Stimulated activated CD8-positive, alpha-beta memory T cell treated with anti-CD3 and anti-CD28 coated beads, Interleukin-12 subunit alpha, Interleukin-12 subunit beta, amount 100 ng/mL, for 24 hours (primary cell): Measurements from ENCODE around the gene CHPF.
A peak's percentile ranks its signal among the peaks of the same experiment; 100 is the strongest.

Experiments
- DNase-seq: peaks from one replicate; pipeline ENCODE4 v3.0.0-alpha.2; 2020; ENCODE audit errors: extremely low read depth

CHPF gene

GRCh38 chr2:219543596-219544358, at the start of gene CHPF, which contains the start of gene TMEM198:
TSS of gene CHPF (minus strand) at chr2:219543809. CDS start at chr2:219543538, 271 bp downstream.
TSS of gene TMEM198 (plus strand) at chr2:219544028. CDS start at chr2:219544728, 700 bp downstream.
- DNase-seq = peak; percentile 91

- DNase-seq = no peak
These were observed 49.5 kb upstream of the CHPF start for GRCh38 chr2:219593154-219593553.

GRCh38 chr2:219592736-219593135, 49.1 kb upstream of the CHPF start:
- no peak for DNase-seq

- no peak for DNase-seq
These were observed 47.5 kb upstream of the CHPF start for GRCh38 chr2:219591091-219591490.

GRCh38 chr2:219581346-219581745, 37.7 kb upstream of the CHPF start:
- no peak for DNase-seq

- DNase-seq = no peak
These were observed 35.4 kb upstream of the CHPF start for GRCh38 chr2:219578811-219579613.

GRCh38 chr2:219576505-219577388, 33.1 kb upstream of the CHPF start:
- DNase-seq = no peak

- DNase-seq = no peak
These were observed 32.2 kb upstream of the CHPF start for GRCh38 chr2:219575566-219576504.

- no peak for DNase-seq
These were observed 31.1 kb upstream of the CHPF start for GRCh38 chr2:219574484-219575311.

GRCh38 chr2:219573166-219573565, 29.6 kb upstream of the CHPF start:
- no peak for DNase-seq

- no peak for DNase-seq
These were observed 28.8 kb upstream of the CHPF start, which contains the start of gene INHA for GRCh38 chr2:219572237-219573001. TSS of gene INHA (plus strand) at chr2:219572310. CDS start at chr2:219572375, 65 bp downstream.

- DNase-seq = no peak
These were observed 28.0 kb upstream of the CHPF start, which contains the start of gene OBSL1 for GRCh38 chr2:219571311-219572236. TSS of gene OBSL1 (minus strand) at chr2:219571539. CDS start at chr2:219571232, 307 bp downstream.

GRCh38 chr2:219570924-219571310, 27.3 kb upstream of the CHPF start:
- DNase-seq = no peak

GRCh38 chr2:219570194-219570923, 26.8 kb upstream of the CHPF start:
- no peak for DNase-seq

GRCh38 chr2:219569635-219570034, 26.0 kb upstream of the CHPF start:
- no peak for DNase-seq

- no peak for DNase-seq
These were observed 25.4 kb upstream of the CHPF start for GRCh38 chr2:219569041-219569440.

GRCh38 chr2:219567791-219568361, 24.3 kb upstream of the CHPF start:
- no peak for DNase-seq
